ENCODE results near the gene TSC22D3.

- TF ChIP-seq POLR2AphosphoS5 (IDR thresholded peaks at IDR 0.05; ENCODE audit: low read depth, low read length) (no peak), POLR2A (IDR thresholded peaks at IDR 0.05; ENCODE audit: low read depth, low read length) (no peak), TAF1 (IDR thresholded peaks at IDR 0.05; ENCODE audit: borderline replicate concordance, low read depth, low read length) (no peak)
Observed at GRCh38 chrX:107669261-107669660, 106.3 kb downstream of the TSC22D3 start.
